K562 (cell line): Measurements from ENCODE around the gene SLC19A1. TPM values are rescaled to one million over a fixed set of nuclear protein-coding genes. Genes with fewer than 3 reads are reported as not detected.

Source experiments
- ADNP ChIP-seq: fragments of 200-800 bp; sonication (Bioruptor generic); IDR thresholded peaks from 2 replicates; pipeline ENCODE4 v1.6.1; 2016; ENCODE audit warnings: missing genetic modification characterization, missing compliant biosample characterization
- ARHGAP35 ChIP-seq: fragments of 450-650 bp; IDR thresholded peaks from 2 replicates; pipeline ENCODE4 v1.6.1; 2018; ENCODE audit not compliant: partially characterized antibody
- ARID1B ChIP-seq: fragments of 450-650 bp; IDR thresholded peaks from 2 replicates; pipeline ENCODE4 v1.6.1; 2016; ENCODE audit warnings: antibody characterized with exemption, mild to moderate bottlenecking, inconsistent platforms
- C11orf30 ChIP-seq: fragments of 450-650 bp; IDR thresholded peaks from 2 replicates; pipeline ENCODE4 v1.6.1; 2016; ENCODE audit warnings: low read depth, mild to moderate bottlenecking
- CCAR2 ChIP-seq: fragments of 200-400 bp; formaldehyde crosslinking; IDR thresholded peaks from 2 replicates; pipeline ENCODE4 v1.6.1; 2017; ENCODE audit warnings: mild to moderate bottlenecking, low read depth, low read length
- CHD2 ChIP-seq: IDR thresholded peaks from 2 replicates; pipeline ENCODE4 v1.6.1; 2011; ENCODE audit warnings: low read depth, low read length
- DPF2 ChIP-seq: fragments of 450-650 bp; IDR thresholded peaks from 2 replicates; pipeline ENCODE4 v1.6.1; 2016
- HES1 ChIP-seq: fragments of 450-650 bp; IDR thresholded peaks from 2 replicates; pipeline ENCODE4 v1.6.1; 2016; ENCODE audit warnings: low read depth, mild to moderate bottlenecking, moderate library complexity
- HSF4 ChIP-seq: fragments of 250-450 bp; sonication (Bioruptor Pico); IDR thresholded peaks from 2 replicates; pipeline ENCODE4 v2.1.2; 2022; ENCODE audit warnings: mild to moderate bottlenecking, moderate library complexity, borderline replicate concordance
- KHSRP ChIP-seq: fragments of 450-650 bp; IDR thresholded peaks from 2 replicates; pipeline ENCODE4 v1.6.1; 2017
- MXD1 ChIP-seq: fragments of 250-450 bp; sonication (Bioruptor Pico); IDR thresholded peaks from 2 replicates; pipeline ENCODE4 v1.8.0; 2021; ENCODE audit warnings: borderline replicate concordance, mild to moderate bottlenecking, moderate library complexity; ENCODE audit not compliant: poor library complexity, severe bottlenecking
- PATZ1 ChIP-seq: fragments of 250-450 bp; sonication (Bioruptor Pico); IDR thresholded peaks from 2 replicates; pipeline ENCODE4 v1.5.0; 2020; ENCODE audit warnings: mild to moderate bottlenecking, borderline replicate concordance
- RAD51 ChIP-seq: fragments of 450-650 bp; IDR thresholded peaks from 2 replicates; pipeline ENCODE4 v1.7.1; 2016; ENCODE audit warnings: low read depth, mild to moderate bottlenecking, borderline replicate concordance
- RB1 ChIP-seq: fragments of 450-650 bp; IDR thresholded peaks from 2 replicates; pipeline ENCODE4 v1.6.1; 2017; ENCODE audit warnings: low read depth, mild to moderate bottlenecking
- RBBP5 ChIP-seq: fragments of 200-600 bp; sonication (generic); IDR thresholded peaks from 2 replicates; pipeline ENCODE4 v1.6.1; 2012; ENCODE audit warnings: borderline replicate concordance, mild to moderate bottlenecking, low read length, control low read depth, inconsistent platforms; ENCODE audit not compliant: insufficient read depth, poor library complexity, severe bottlenecking
- RBM34 ChIP-seq: fragments of 200-400 bp; formaldehyde crosslinking; IDR thresholded peaks from 2 replicates; pipeline ENCODE4 v1.6.1; 2018; ENCODE audit warnings: low read length, borderline replicate concordance; ENCODE audit not compliant: insufficient read depth
- SIRT6 ChIP-seq: IDR thresholded peaks from one replicate; pipeline ENCODE4 v1.6.1; 2012; ENCODE audit warnings: low read depth, mild to moderate bottlenecking, control low read depth, inconsistent platforms, low read length, moderate library complexity
- SP2 ChIP-seq: IDR thresholded peaks from 2 replicates; pipeline ENCODE4 v1.6.1; 2011; ENCODE audit warnings: mild to moderate bottlenecking, low read depth, low read length, moderate library complexity; ENCODE audit not compliant: poor library complexity, severe bottlenecking; ENCODE audit errors: extremely low read depth
- TAL1 ChIP-seq: fragments of 450-650 bp; IDR thresholded peaks from 2 replicates; pipeline ENCODE4 v1.6.1; 2016; ENCODE audit warnings: mild to moderate bottlenecking
- TEAD4 ChIP-seq, 2 experiments: sonication (generic) in 1 of 2; formaldehyde crosslinking in 1 of 2; IDR thresholded peaks; 2 replicates each; pipeline versions ENCODE4 v1.6.1 to v1.8.0; 2012 to 2022; ENCODE audit warnings: borderline replicate concordance in 1 of 2, inconsistent platforms in 1 of 2, low read length in 1 of 2, mild to moderate bottlenecking in 1 of 2, missing genetic modification reagents in 1 of 2
- ZNF282 ChIP-seq: sonication (generic); formaldehyde crosslinking; IDR thresholded peaks from 2 replicates; pipeline ENCODE4 v1.8.1; 2023; ENCODE audit warnings: missing genetic modification reagents
- ZNF395 ChIP-seq: fragments of 200-800 bp; sonication (Bioruptor generic); IDR thresholded peaks from 2 replicates; pipeline ENCODE4 v1.6.1; 2017; ENCODE audit warnings: missing genetic modification characterization, missing compliant biosample characterization
- ZNF695 ChIP-seq: fragments of 450-650 bp; formaldehyde crosslinking; IDR thresholded peaks from 2 replicates; pipeline ENCODE4 v1.4.0; 2020; ENCODE audit warnings: mild to moderate bottlenecking, moderate library complexity
- ZNF830 ChIP-seq: fragments of 250-450 bp; sonication (Bioruptor Pico); IDR thresholded peaks from 2 replicates; pipeline ENCODE4 v1.5.0; 2021; ENCODE audit warnings: mild to moderate bottlenecking
- polyA plus RNA-seq, 8 experiments: library from polyadenylated mRNA; depleted of rRNA in 4 of 8; stranded (reverse) in 5 of 8; unstranded in 3 of 8; fragments of >200 nt; fragmentation: Nextera tagmentation in 2 of 8; fragmentation: Illumina TruSeq in 1 of 8; extraction: Ambion mirVana in 2 of 8; extraction: Trizol in 1 of 8; gene quantifications; 2 replicates each; pipeline versions ENCODE4 v1.2.1 to v1.2.3, GENCODE V29; 2011 to 2014; ENCODE audit warnings: inconsistent platforms in 1 of 8, missing spikeins in 1 of 8
- total RNA-seq, 7 experiments: library from RNA; depleted of rRNA in 6 of 7; stranded (reverse); fragments of >200 nt in 6 of 7; fragmentation: Illumina TruSeq in 2 of 7; extraction: Trizol in 2 of 7; gene quantifications; 2 replicates each; pipeline versions ENCODE4 v1.2.1 to v1.2.3, GENCODE V29; 2011 to 2021; ENCODE audit warnings: low replicate concordance in 1 of 7

Gene SLC19A1
- total and polyA plus RNA-seq, 9 of the 15 experiments (the other 6 are each of a cell fraction or from before 2014, with no cell fraction given), result 0.65 to 88.7 (median 12.0) TPM

- no peak for TF ChIP-seq C11orf30
- TF ChIP-seq MXD1, result no peak
- TF ChIP-seq KHSRP, result no peak
- TF ChIP-seq TAL1, result peak; percentile 52
- TF ChIP-seq ARID1B, result peak; percentile 64
- no peak for TF ChIP-seq ZNF830 (CRISPR knock-in tag)
- TF ChIP-seq SP2, result no peak
- TF ChIP-seq DPF2, result no peak
- TF ChIP-seq ZNF395 (CRISPR knock-in tag), result no peak
- no peak for TF ChIP-seq ADNP (tag)
- no peak for TF ChIP-seq RBM34
- no peak for TF ChIP-seq CCAR2
- no peak for TF ChIP-seq ZNF695 (CRISPR knock-in tag)
- TF ChIP-seq RBBP5, result no peak
- TF ChIP-seq RB1, result no peak
- TF ChIP-seq ARHGAP35, result no peak
- TF ChIP-seq HES1, result no peak
- TF ChIP-seq RAD51, result no peak
- TF ChIP-seq SIRT6, result no peak
- TF ChIP-seq ZNF282 (CRISPR knock-in tag), result no peak
- TF ChIP-seq PATZ1, result no peak
- TF ChIP-seq CHD2, result no peak
- no peak for TF ChIP-seq TEAD4 (IDR thresholded peaks at IDR 0.05; ENCODE audit: low read length)
- TF ChIP-seq TEAD4 (CRISPR knock-in tag; IDR thresholded peaks at IDR 0.05; ENCODE audit: borderline replicate concordance), result no peak
- TF ChIP-seq HSF4 (CRISPR knock-in tag), result no peak
These were observed 59.1 kb downstream of the SLC19A1 start (continued) for GRCh38 chr21:45482899-45483821.
